Astrocyte (in vitro differentiated cells and primary cell): ENCODE results near the gene TBC1D22B. TPM values are rescaled to one million over a fixed set of nuclear protein-coding genes. Genes with fewer than 3 reads are reported as not detected.

ENCODE experiments used
- DNase-seq: peaks from one replicate; pipeline ENCODE4 v3.0.0-alpha.2; 2010; ENCODE audit warnings: low read depth
- FAIRE-seq: peaks from 2 replicates; lab custom pipeline; 2011; peaks lifted over from hg19 to GRCh38; lab: Jason Lieb, UNC
- H2AFZ ChIP-seq: 2 replicates; pipeline ENCODE4 v1.6.0; 2012; ENCODE audit warnings: low read depth, low read length, inconsistent platforms
- H3K27ac ChIP-seq: 2 replicates; pipeline ENCODE4 v1.5.1; 2011; ENCODE audit warnings: low read depth, low read length, inconsistent platforms
- H3K27me3 ChIP-seq: 2 replicates; pipeline ENCODE4 v1.6.0; 2011; ENCODE audit warnings: low read length, inconsistent platforms; ENCODE audit not compliant: insufficient read depth
- H3K36me3 ChIP-seq: 2 replicates; pipeline ENCODE4 v1.5.1; 2011; ENCODE audit warnings: low read length, inconsistent platforms; ENCODE audit not compliant: insufficient read depth
- H3K4me1 ChIP-seq: 2 replicates; pipeline ENCODE4 v1.5.1; 2011; ENCODE audit warnings: low read length, inconsistent platforms; ENCODE audit not compliant: insufficient read depth
- H3K4me2 ChIP-seq: 2 replicates; pipeline ENCODE4 v1.6.0; 2012; ENCODE audit warnings: low read length, inconsistent platforms
- H3K4me3 ChIP-seq: 2 replicates; pipeline ENCODE4 v1.5.1; 2011; ENCODE audit warnings: low read depth, mild to moderate bottlenecking, low read length, inconsistent platforms; ENCODE audit not compliant: insufficient read depth
- H3K79me2 ChIP-seq: 2 replicates; pipeline ENCODE4 v1.6.0; 2012; ENCODE audit warnings: mild to moderate bottlenecking, low read length, inconsistent platforms; ENCODE audit not compliant: insufficient read depth
- H3K9ac ChIP-seq: 2 replicates; pipeline ENCODE4 v1.6.0; 2012; ENCODE audit warnings: mild to moderate bottlenecking, low read length, inconsistent platforms
- H3K9me3 ChIP-seq: 2 replicates; pipeline ENCODE4 v1.5.1; 2012; ENCODE audit warnings: low read depth, mild to moderate bottlenecking, low read length, inconsistent platforms; ENCODE audit not compliant: insufficient read depth
- H4K20me1 ChIP-seq: 2 replicates; pipeline ENCODE4 v1.6.0; 2012; ENCODE audit warnings: low read length, inconsistent platforms; ENCODE audit not compliant: insufficient read depth
- H3K27ac Mint-ChIP-seq: one replicate; pipeline ENCODE4 v1.8.0; 2021; ENCODE audit warnings: mild to moderate bottlenecking, mixed read lengths; ENCODE audit not compliant: unreplicated experiment
- H3K27me3 Mint-ChIP-seq: one replicate; pipeline ENCODE4 v1.8.0; 2021; ENCODE audit warnings: low read depth, mixed read lengths; ENCODE audit not compliant: unreplicated experiment
- H3K36me3 Mint-ChIP-seq: one replicate; pipeline ENCODE4 v1.8.0; 2021; ENCODE audit warnings: low read depth, mixed read lengths; ENCODE audit not compliant: unreplicated experiment
- H3K4me1 Mint-ChIP-seq: one replicate; pipeline ENCODE4 v1.8.0; 2021; ENCODE audit warnings: low read depth, mixed read lengths; ENCODE audit not compliant: unreplicated experiment
- H3K4me3 Mint-ChIP-seq: one replicate; pipeline ENCODE4 v1.8.0; 2021; ENCODE audit warnings: mild to moderate bottlenecking, moderate library complexity, mixed read lengths; ENCODE audit not compliant: unreplicated experiment
- H3K9me3 Mint-ChIP-seq: one replicate; pipeline ENCODE4 v1.8.0; 2021; ENCODE audit warnings: mild to moderate bottlenecking, mixed read lengths; ENCODE audit not compliant: unreplicated experiment
- EZH2 ChIP-seq: IDR thresholded peaks from 2 replicates; pipeline ENCODE4 v1.6.1; 2012; ENCODE audit warnings: mild to moderate bottlenecking, low read length, inconsistent platforms; ENCODE audit not compliant: insufficient read depth
- total RNA-seq: library from RNA; stranded (reverse); gene quantifications from 2 replicates; pipeline ENCODE4 v1.2.1, GENCODE V29; 2021
- TF ChIP-seq, protein P1 (sequence below): IDR thresholded peaks from 2 replicates; pipeline ENCODE4 v1.5.1; 2011; ENCODE audit warnings: low read depth, mild to moderate bottlenecking, inconsistent platforms, low read length, moderate library complexity; ENCODE audit not compliant: insufficient read depth

Gene TBC1D22B
- total RNA-seq, 1 donor from 2014 or later = 10.8 TPM

DNA sequence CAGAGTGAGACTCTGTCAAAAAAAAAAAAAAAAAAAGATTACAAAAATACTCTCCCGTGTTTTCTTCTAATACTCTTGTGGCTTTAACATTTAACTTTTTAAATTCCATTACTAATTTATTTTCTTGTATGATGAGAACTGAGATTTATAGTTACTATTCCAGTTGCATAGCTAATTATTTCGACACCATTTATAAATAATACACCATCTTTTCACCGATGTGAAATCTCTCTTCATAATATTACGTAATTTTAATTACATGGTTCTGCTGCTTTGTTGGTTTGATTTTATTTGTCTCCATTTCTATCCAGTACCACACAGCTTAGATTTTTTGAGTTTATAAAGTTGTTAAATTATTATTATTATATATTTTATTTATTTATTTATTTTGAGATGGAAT, 42.4 kb downstream of the TBC1D22B start:
- no peak for FAIRE-seq
- Histone ChIP-seq H3K79me2 (no peaks in the 10 kb centered on the region), H3K9ac (no peak overlapping the region)

DNA sequence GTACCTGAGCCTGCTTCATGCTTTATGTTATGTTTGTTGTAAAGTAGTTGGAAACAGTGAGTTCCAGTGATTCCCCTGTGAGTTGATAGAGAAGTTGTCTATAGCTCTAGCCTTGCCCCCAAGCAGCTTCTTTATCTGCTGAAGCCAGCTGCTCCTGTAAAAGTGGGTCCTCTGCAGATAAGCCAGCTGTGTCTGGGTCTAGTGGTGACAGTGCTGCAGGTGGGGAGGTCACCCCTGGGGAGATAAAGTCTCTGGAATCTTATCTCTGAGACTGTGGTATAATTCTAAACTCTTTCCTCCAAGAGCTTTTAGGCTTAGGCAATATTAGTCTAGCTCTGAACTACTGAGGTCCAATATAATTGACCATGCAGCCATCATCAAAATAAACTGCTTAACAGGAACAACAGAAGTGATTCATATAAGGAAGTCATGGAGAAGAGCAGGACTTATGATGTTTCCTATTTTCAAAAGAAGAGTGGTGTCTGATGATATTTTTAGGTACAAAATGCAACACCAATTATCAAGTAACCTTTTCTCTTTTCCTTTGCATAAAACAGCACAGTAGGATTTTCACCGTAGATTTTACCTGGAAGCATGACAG, 44.6 kb downstream of the TBC1D22B start:
- peaks cover 15% of the 10 kb centered on the region for H3K36me3 ChIP-seq
- no peak overlapping the region for H3K4me2 ChIP-seq
- Mint-ChIP-seq H3K36me3 (peaks cover 11% of the 10 kb centered on the region), H3K27ac (no peak overlapping the region), H3K9me3 (no peaks in the 10 kb centered on the region), H3K4me3 (no peak overlapping the region), H3K27me3 (no peaks in the 10 kb centered on the region), H3K4me1 (peaks cover 3% of the 10 kb centered on the region)
- no peaks in the 10 kb centered on the region for H3K79me2 ChIP-seq
- H3K27ac ChIP-seq = no peak overlapping the region
- H3K9ac ChIP-seq = no peak overlapping the region
- H3K4me1 ChIP-seq = no peaks in the 10 kb centered on the region
- FAIRE-seq = no peak
- no peaks in the 10 kb centered on the region for H3K9me3 ChIP-seq
- H3K4me3 ChIP-seq = no peak overlapping the region
- H3K27me3 ChIP-seq = no peaks in the 10 kb centered on the region
- H2AFZ ChIP-seq = no peak overlapping the region
- DNase-seq = no peak
- no peaks in the 10 kb centered on the region for H4K20me1 ChIP-seq
- TF ChIP-seq, protein P1, sequence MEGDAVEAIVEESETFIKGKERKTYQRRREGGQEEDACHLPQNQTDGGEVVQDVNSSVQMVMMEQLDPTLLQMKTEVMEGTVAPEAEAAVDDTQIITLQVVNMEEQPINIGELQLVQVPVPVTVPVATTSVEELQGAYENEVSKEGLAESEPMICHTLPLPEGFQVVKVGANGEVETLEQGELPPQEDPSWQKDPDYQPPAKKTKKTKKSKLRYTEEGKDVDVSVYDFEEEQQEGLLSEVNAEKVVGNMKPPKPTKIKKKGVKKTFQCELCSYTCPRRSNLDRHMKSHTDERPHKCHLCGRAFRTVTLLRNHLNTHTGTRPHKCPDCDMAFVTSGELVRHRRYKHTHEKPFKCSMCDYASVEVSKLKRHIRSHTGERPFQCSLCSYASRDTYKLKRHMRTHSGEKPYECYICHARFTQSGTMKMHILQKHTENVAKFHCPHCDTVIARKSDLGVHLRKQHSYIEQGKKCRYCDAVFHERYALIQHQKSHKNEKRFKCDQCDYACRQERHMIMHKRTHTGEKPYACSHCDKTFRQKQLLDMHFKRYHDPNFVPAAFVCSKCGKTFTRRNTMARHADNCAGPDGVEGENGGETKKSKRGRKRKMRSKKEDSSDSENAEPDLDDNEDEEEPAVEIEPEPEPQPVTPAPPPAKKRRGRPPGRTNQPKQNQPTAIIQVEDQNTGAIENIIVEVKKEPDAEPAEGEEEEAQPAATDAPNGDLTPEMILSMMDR = no peak
- no peak for TF ChIP-seq EZH2

More for the DNA sequence above, 42.4 kb downstream of the TBC1D22B start:
- Mint-ChIP-seq H3K4me3 (no peak overlapping the region), H3K27ac (no peak overlapping the region), H3K36me3 (peaks cover 14% of the 10 kb centered on the region), H3K4me1 (no peaks in the 10 kb centered on the region), H3K9me3 (no peaks in the 10 kb centered on the region), H3K27me3 (no peaks in the 10 kb centered on the region)
- Histone ChIP-seq H3K4me3 (no peak overlapping the region), H3K9me3 (no peaks in the 10 kb centered on the region), H3K36me3 (peaks cover 18% of the 10 kb centered on the region), H3K27ac (no peak overlapping the region), H2AFZ (no peak overlapping the region), H3K4me1 (no peaks in the 10 kb centered on the region), H3K4me2 (no peak overlapping the region), H4K20me1 (no peaks in the 10 kb centered on the region), H3K27me3 (no peaks in the 10 kb centered on the region)
- no peak for DNase-seq
- TF ChIP-seq, protein P1 = no peak

DNA sequence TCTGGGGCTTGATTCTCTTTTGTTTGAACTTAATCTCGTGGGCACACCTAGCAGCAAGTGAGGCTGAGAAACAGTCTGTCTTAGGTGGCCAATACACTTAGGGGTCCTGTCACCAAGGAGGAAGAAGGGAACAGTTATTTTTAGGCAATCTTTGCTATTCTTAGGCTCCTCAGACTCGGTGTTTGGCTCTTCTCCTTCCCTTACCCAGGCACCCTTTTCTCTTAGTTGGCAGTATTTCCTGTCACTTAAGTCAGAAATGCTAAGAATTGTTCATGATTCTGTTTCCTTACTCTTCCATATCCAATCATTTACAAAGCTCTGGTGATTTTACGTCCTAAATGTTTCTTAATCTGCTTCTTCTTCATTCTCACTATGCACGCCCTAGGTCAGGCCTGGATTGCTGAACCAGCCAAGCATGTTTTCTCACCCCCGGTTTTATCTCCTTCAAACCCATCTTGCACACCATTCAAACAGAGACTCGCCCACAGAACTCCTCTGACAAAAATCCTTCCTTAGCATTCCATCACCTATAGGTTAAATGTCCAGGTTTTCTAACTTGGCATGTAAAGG, 45.6 kb downstream of the TBC1D22B start:
- H3K27ac Mint-ChIP-seq = no peak overlapping the region

More for the DNA sequence above, 45.6 kb downstream of the TBC1D22B start:
- peaks cover 6% of the 10 kb centered on the region for H3K4me1 Mint-ChIP-seq
- H3K9me3 Mint-ChIP-seq = no peaks in the 10 kb centered on the region
- Histone ChIP-seq H3K9me3 (no peaks in the 10 kb centered on the region), H4K20me1 (no peaks in the 10 kb centered on the region), H3K9ac (no peak overlapping the region), H2AFZ (no peak overlapping the region), H3K4me3 (no peak overlapping the region), H3K27me3 (no peaks in the 10 kb centered on the region), H3K36me3 (peaks cover 15% of the 10 kb centered on the region), H3K4me1 (peaks cover 3% of the 10 kb centered on the region), H3K27ac (no peak overlapping the region), H3K4me2 (no peak overlapping the region), H3K79me2 (no peaks in the 10 kb centered on the region)
- H3K36me3 Mint-ChIP-seq = peaks cover 7% of the 10 kb centered on the region
- FAIRE-seq (no peak), DNase-seq (no peak)
- no peak overlapping the region for H3K4me3 Mint-ChIP-seq
- TF ChIP-seq EZH2 = no peak
- TF ChIP-seq, protein P1 = no peak
- H3K27me3 Mint-ChIP-seq = no peaks in the 10 kb centered on the region
